HFFc6 (cell line): Measurements from ENCODE around the gene TPGS2. TPM values are rescaled to one million over a fixed set of nuclear protein-coding genes. Genes with fewer than 3 reads are reported as not detected.

Experiments
- DNase-seq: peaks from one replicate; pipeline ENCODE4 v3.0.0-alpha.2; 2018
- H3K27ac Mint-ChIP-seq: 2 replicates; pipeline ENCODE4 v1.8.0; 2020; ENCODE audit warnings: mild to moderate bottlenecking, mixed read lengths
- H3K27me3 Mint-ChIP-seq: 2 replicates; pipeline ENCODE4 v1.8.0; 2021; ENCODE audit warnings: mild to moderate bottlenecking, moderate library complexity, mixed read lengths; ENCODE audit not compliant: insufficient read depth
- H3K36me3 Mint-ChIP-seq: 2 replicates; pipeline ENCODE4 v1.8.0; 2021; ENCODE audit warnings: low read depth, mixed read lengths
- H3K4me1 Mint-ChIP-seq: 2 replicates; pipeline ENCODE4 v1.8.0; 2020; ENCODE audit warnings: low read depth, mixed read lengths
- H3K4me3 Mint-ChIP-seq: 2 replicates; pipeline ENCODE4 v1.8.0; 2020; ENCODE audit warnings: mild to moderate bottlenecking, moderate library complexity, mixed read lengths
- H3K9me3 Mint-ChIP-seq: 2 replicates; pipeline ENCODE4 v1.8.0; 2020; ENCODE audit warnings: mild to moderate bottlenecking, mixed read lengths
- CTCF ChIP-seq: fragments of 200-600 bp; sonication (generic); IDR thresholded peaks from 2 replicates; pipeline ENCODE4 v1.5.0; 2021; ENCODE audit warnings: antibody characterized with exemption, mild to moderate bottlenecking
- total RNA-seq, 6 experiments: library from RNA; stranded (reverse); fragmentation: NEBNext Ultra II Directional; extraction: Animal tissue kit (Norgen Biotek cat#: 25700); gene quantifications; 2 replicates in 1 of 6; 3 replicates in 5 of 6; pipeline ENCODE4 v1.2.3, GENCODE V29; 2021

TPGS2 gene
- total RNA-seq, 6 experiments from 2014 or later = 132 to 194 (median 155) TPM

GRCh38 chr18:36756242-36756641 lies 72.6 kb downstream of the TPGS2 start:
- Mint-ChIP-seq H3K27me3 (no peaks in the 10 kb centered on the region), H3K27ac (peak overlapping the region; percentile 90), H3K36me3 (peaks cover 21% of the 10 kb centered on the region), H3K9me3 (no peaks in the 10 kb centered on the region), H3K4me1 (peaks cover 68% of the 10 kb centered on the region), H3K4me3 (peak overlapping the region; percentile 32)
- DNase-seq = peak; percentile 48
- no peak for TF ChIP-seq CTCF

- H3K27me3 Mint-ChIP-seq = no peaks in the 10 kb centered on the region
- H3K4me3 Mint-ChIP-seq = no peak overlapping the region
- peaks cover 51% of the 10 kb centered on the region for H3K4me1 Mint-ChIP-seq
- peak overlapping the region; percentile 64 for H3K27ac Mint-ChIP-seq
- DNase-seq = no peak
- H3K9me3 Mint-ChIP-seq = no peaks in the 10 kb centered on the region
- 0 out of 2 replicates have a peak, but pooled peaks have one; percentile 34 for TF ChIP-seq CTCF
- H3K36me3 Mint-ChIP-seq = peaks cover 33% of the 10 kb centered on the region
Measured at GRCh38 chr18:36752929-36753865, 75.6 kb downstream of the TPGS2 start.

GRCh38 chr18:36745219-36745975 lies 83.4 kb downstream of the TPGS2 start:
- H3K27me3 Mint-ChIP-seq = peaks cover 3% of the 10 kb centered on the region

GRCh38 chr18:36744261-36744876 lies 84.4 kb downstream of the TPGS2 start:
- Mint-ChIP-seq H3K4me1 (peaks cover 19% of the 10 kb centered on the region), H3K27me3 (peaks cover 3% of the 10 kb centered on the region), H3K27ac (peak overlapping the region; percentile 92), H3K9me3 (no peaks in the 10 kb centered on the region), H3K36me3 (peaks cover 59% of the 10 kb centered on the region), H3K4me3 (no peak overlapping the region)
- DNase-seq = peak; percentile 62
- no peak for TF ChIP-seq CTCF

More at GRCh38 chr18:36745219-36745975, 83.4 kb downstream of the TPGS2 start:
- H3K27ac Mint-ChIP-seq = peak overlapping the region; percentile 21; the same call in 1 of the 2 replicates
- H3K4me1 Mint-ChIP-seq = peaks cover 19% of the 10 kb centered on the region
- H3K36me3 Mint-ChIP-seq = peaks cover 61% of the 10 kb centered on the region
- no peak for TF ChIP-seq CTCF
- no peak for DNase-seq
- no peaks in the 10 kb centered on the region for H3K9me3 Mint-ChIP-seq
- H3K4me3 Mint-ChIP-seq = no peak overlapping the region

Other genes starting within 250 kb of the TPGS2 start
- gene KIAA1328, start 125 bp upstream of the TPGS2 start, total RNA-seq = 1 to 10 TPM; 2.7 to 3.3 (median 3.0) TPM